CD4-positive, alpha-beta T cell treated with Interferon gamma for 1 hour (primary cell): ENCODE results near the gene TRMT2B.
"Not testable (repeated sequence)": the region's sequence is repeated elsewhere in the genome, so short reads cannot be mapped to it uniquely, and the experiment has no call there.

Experiments used
- DNase-seq: peaks from one replicate; pipeline ENCODE4 v3.0.0-alpha.2; 2020

TRMT2B gene

GRCh38 chrX:101051549-101052302 is at the start of gene TRMT2B:
Gene TRMT2B, minus strand, starts transcription at chrX:101052111. Its CDS starts 9,822 bp downstream, at chrX:101042289.
- peak; percentile 81 for DNase-seq

GRCh38 chrX:101097546-101098453 is 45.9 kb upstream of the TRMT2B start, which contains the start of gene CENPI:
Gene CENPI, plus strand, starts transcription at chrX:101098204. Its CDS starts 2,867 bp downstream, at chrX:101101071.
- peak; percentile 95 for DNase-seq

- DNase-seq: no peak
These were observed 39.9 kb upstream of the TRMT2B start for GRCh38 chrX:101091817-101092216.

- DNase-seq: no peak
These were observed 29.3 kb upstream of the TRMT2B start for GRCh38 chrX:101081231-101081630.

- no peak for DNase-seq
These were observed 28.6 kb upstream of the TRMT2B start for GRCh38 chrX:101080326-101081124.

- no peak for DNase-seq
These were observed 27.9 kb upstream of the TRMT2B start for GRCh38 chrX:101079736-101080270.

- DNase-seq: no peak
These were observed 27.0 kb upstream of the TRMT2B start, which contains the start of gene TMEM35A for GRCh38 chrX:101078716-101079598. Gene TMEM35A, plus strand, starts transcription at chrX:101078879. Its CDS starts 124 bp downstream, at chrX:101079003.

GRCh38 chrX:101071582-101071981 is 19.7 kb upstream of the TRMT2B start:
- DNase-seq: no peak

GRCh38 chrX:101062176-101062575 is 10.3 kb upstream of the TRMT2B start:
- DNase-seq: no peak

- no peak for DNase-seq
These were observed 5.3 kb upstream of the TRMT2B start for GRCh38 chrX:101057093-101057714.

- DNase-seq: not testable (repeated sequence)
These were observed 4.6 kb upstream of the TRMT2B start for GRCh38 chrX:101056551-101056950.

- DNase-seq: no peak
These were observed 760 bp downstream of the TRMT2B start for GRCh38 chrX:101051153-101051548.

- DNase-seq: no peak
These were observed 11.7 kb downstream of the TRMT2B start for GRCh38 chrX:101040197-101040596.

GRCh38 chrX:101037231-101037630 is 14.7 kb downstream of the TRMT2B start:
- no peak for DNase-seq

GRCh38 chrX:101029665-101030064 is 22.2 kb downstream of the TRMT2B start:
- no peak for DNase-seq

GRCh38 chrX:101028562-101028961 is 23.3 kb downstream of the TRMT2B start:
- no peak for DNase-seq

GRCh38 chrX:101025126-101025525 is 26.8 kb downstream of the TRMT2B start:
- DNase-seq: no peak

GRCh38 chrX:101022020-101022419 is 29.9 kb downstream of the TRMT2B start:
- no peak for DNase-seq

- DNase-seq: not testable (repeated sequence)
These were observed 39.9 kb downstream of the TRMT2B start for GRCh38 chrX:101012031-101012430.

GRCh38 chrX:101009090-101009489 is 42.8 kb downstream of the TRMT2B start:
- DNase-seq: no peak

- no peak for DNase-seq
These were observed 52.5 kb downstream of the TRMT2B start for GRCh38 chrX:100999451-100999850.
